BLaER1 (cell line): ENCODE data around the gene EHD1.
A peak's percentile ranks its signal among the peaks of the same experiment; 100 is the strongest.

Experiments used
- H3K27ac ChIP-seq: shearing (Covaris generic); formaldehyde crosslinking; 2 replicates; pipeline ENCODE4 v1.8.1; 2022
- H3K27me3 ChIP-seq: shearing (Covaris generic); formaldehyde crosslinking; 2 replicates; pipeline ENCODE4 v1.8.1; 2022
- H3K36me3 ChIP-seq: shearing (Covaris generic); formaldehyde crosslinking; 2 replicates; pipeline ENCODE4 v1.8.1; 2022
- H3K4me1 ChIP-seq: shearing (Covaris generic); formaldehyde crosslinking; 2 replicates; pipeline ENCODE4 v1.8.1; 2022
- H3K4me2 ChIP-seq: shearing (Covaris generic); formaldehyde crosslinking; 2 replicates; pipeline ENCODE4 v1.8.1; 2022
- H3K4me3 ChIP-seq: shearing (Covaris generic); formaldehyde crosslinking; 2 replicates; pipeline ENCODE4 v1.8.1; 2022
- H3K9ac ChIP-seq: shearing (Covaris generic); formaldehyde crosslinking; 2 replicates; pipeline ENCODE4 v1.8.1; 2022
- H3K9me3 ChIP-seq: shearing (Covaris generic); formaldehyde crosslinking; 2 replicates; pipeline ENCODE4 v1.8.1; 2022
- H4K20me1 ChIP-seq: shearing (Covaris generic); formaldehyde crosslinking; 2 replicates; pipeline ENCODE4 v1.8.1; 2022
- Cebpa-rat ChIP-seq: shearing (Covaris generic); IDR thresholded peaks from 2 replicates; pipeline ENCODE4 v1.8.1; 2022

The EHD1 gene

DNA sequence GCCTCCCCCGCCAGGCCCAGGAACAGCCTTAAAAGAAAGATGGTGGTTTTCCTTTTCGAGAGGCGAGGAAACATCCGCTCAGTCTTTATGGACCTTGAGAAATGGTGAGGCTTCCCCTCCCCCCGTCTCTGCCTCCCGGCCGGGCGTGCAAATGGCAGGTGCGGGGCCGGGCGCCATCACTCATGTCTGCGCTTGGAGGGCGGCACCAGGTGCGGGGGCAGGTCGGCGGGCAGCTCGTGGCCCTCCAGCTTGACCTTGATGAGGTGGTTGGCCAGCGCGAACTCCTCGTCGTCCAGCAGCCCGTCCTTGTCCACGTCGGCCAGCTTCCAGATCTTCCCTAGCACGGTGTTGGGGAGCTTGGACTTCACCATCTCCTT lies 24.3 kb downstream of the EHD1 start:
- H3K4me2 ChIP-seq = peak overlapping the region; percentile 97
- H3K4me3 ChIP-seq = peak overlapping the region; percentile 36; the same call in 1 of the 2 replicates

DNA sequence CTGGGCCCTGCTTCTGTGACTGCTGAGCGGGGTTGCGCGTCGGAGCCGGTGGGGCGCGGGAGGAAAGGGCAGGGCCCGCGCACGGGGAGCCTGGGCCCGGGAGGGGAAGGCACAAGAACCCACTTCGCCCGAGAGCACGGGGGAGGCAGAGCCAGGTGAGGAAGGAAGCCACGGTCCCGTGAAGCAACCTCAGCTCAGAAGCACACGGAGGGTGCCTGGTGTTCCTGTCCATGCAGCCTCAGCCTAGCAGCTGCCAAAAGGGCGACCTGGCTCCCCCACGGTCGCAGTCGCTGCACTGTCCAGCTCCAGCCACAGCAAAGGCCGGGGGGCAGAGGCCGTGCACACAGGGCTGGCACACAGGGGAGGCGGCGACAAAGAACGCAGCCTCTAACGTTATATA lies 24.7 kb downstream of the EHD1 start:
- no peaks in the 10 kb centered on the region for H3K9me3 ChIP-seq

More for the DNA sequence above, 24.3 kb downstream of the EHD1 start:
- H3K9me3 ChIP-seq = no peaks in the 10 kb centered on the region
- peaks cover 57% of the 10 kb centered on the region for H4K20me1 ChIP-seq
- H3K27me3 ChIP-seq = no peaks in the 10 kb centered on the region
- H3K4me1 ChIP-seq = peaks cover 100% of the 10 kb centered on the region
- H3K9ac ChIP-seq = peak overlapping the region; percentile 25; the same call in 1 of the 2 replicates
- no peak for TF ChIP-seq Cebpa-rat
- peaks cover 45% of the 10 kb centered on the region for H3K36me3 ChIP-seq
- peak overlapping the region; percentile 58 for H3K27ac ChIP-seq

GRCh38 chr11:64852804-64853509 lies 25.5 kb downstream of the EHD1 start:
- Histone ChIP-seq H3K9ac (peak overlapping the region; percentile 53; the same call in 1 of the 2 replicates), H4K20me1 (peaks cover 57% of the 10 kb centered on the region), H3K4me2 (peak overlapping the region; percentile 97), H3K4me1 (peaks cover 100% of the 10 kb centered on the region), H3K27me3 (no peaks in the 10 kb centered on the region), H3K36me3 (peaks cover 41% of the 10 kb centered on the region), H3K9me3 (no peaks in the 10 kb centered on the region), H3K27ac (peak overlapping the region; percentile 75), H3K4me3 (no peak overlapping the region; the same call in 1 of the 2 replicates)
- no peak for TF ChIP-seq Cebpa-rat

More for the DNA sequence above, 24.7 kb downstream of the EHD1 start:
- H3K4me3 ChIP-seq = peak overlapping the region; percentile 36
- H3K36me3 ChIP-seq = peaks cover 45% of the 10 kb centered on the region
- H3K4me2 ChIP-seq = peak overlapping the region; percentile 97
- peak overlapping the region; percentile 25; the same call in 1 of the 2 replicates for H3K9ac ChIP-seq
- H3K27ac ChIP-seq = peak overlapping the region; percentile 58
- no peak for TF ChIP-seq Cebpa-rat
- no peaks in the 10 kb centered on the region for H3K27me3 ChIP-seq
- H3K4me1 ChIP-seq = peaks cover 100% of the 10 kb centered on the region
- H4K20me1 ChIP-seq = peaks cover 57% of the 10 kb centered on the region

GRCh38 chr11:64851831-64852351 lies 26.5 kb downstream of the EHD1 start:
- Histone ChIP-seq H4K20me1 (peaks cover 57% of the 10 kb centered on the region), H3K27ac (peak overlapping the region; percentile 75), H3K9ac (peak overlapping the region; percentile 53), H3K36me3 (peaks cover 31% of the 10 kb centered on the region), H3K27me3 (no peaks in the 10 kb centered on the region), H3K4me3 (peak overlapping the region; percentile 17; the same call in 1 of the 2 replicates), H3K9me3 (no peaks in the 10 kb centered on the region), H3K4me2 (peak overlapping the region; percentile 97), H3K4me1 (peaks cover 100% of the 10 kb centered on the region)
- no peak for TF ChIP-seq Cebpa-rat

- Histone ChIP-seq H3K9ac (peak overlapping the region; percentile 53), H3K9me3 (no peaks in the 10 kb centered on the region), H3K4me1 (peaks cover 95% of the 10 kb centered on the region), H3K36me3 (peaks cover 30% of the 10 kb centered on the region), H4K20me1 (peaks cover 51% of the 10 kb centered on the region), H3K27ac (peak overlapping the region; percentile 75), H3K4me3 (0 out of 2 replicates have a peak overlapping the region, but pooled peaks have one; percentile 17), H3K27me3 (no peaks in the 10 kb centered on the region), H3K4me2 (peak overlapping the region; percentile 97)
- TF ChIP-seq Cebpa-rat = no peak
These were observed 27.3 kb downstream of the EHD1 start for GRCh38 chr11:64850979-64851567.

DNA sequence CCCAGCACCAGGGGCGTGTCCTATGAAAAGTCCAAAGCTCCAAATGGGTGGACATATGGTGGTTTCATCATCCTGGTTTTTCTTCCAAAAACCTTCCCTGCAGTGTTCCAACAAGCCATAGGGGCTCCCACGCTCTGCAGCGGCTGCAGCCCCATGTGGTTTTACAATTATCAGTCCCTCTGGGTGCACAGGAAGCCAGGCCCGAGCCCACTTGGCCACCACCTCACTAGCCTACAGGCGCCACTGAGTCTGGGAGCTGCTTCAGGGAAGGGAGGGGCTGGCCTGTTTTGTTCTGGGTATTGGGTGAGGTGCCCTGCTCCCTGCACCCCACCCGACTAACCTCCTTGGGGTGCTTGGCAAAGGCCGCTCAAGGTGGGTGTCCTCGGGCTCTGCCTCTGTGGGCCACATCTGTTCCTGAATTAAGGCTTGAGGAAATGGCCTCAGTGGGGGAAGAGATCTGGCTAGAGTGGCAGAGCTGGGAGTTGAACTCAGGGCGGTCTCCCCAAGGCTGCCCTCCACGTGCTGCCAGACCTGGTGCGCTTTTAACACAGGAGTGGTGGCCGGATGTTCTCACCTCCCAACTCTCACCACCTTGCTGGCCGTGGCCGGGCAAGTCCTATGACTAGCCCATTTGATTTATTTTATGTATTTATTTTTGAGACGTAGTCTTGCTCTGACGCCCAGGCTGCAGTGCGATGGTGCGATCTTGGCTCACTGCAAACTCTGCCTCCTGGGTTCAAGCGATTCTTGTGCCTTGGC lies 28.6 kb downstream of the EHD1 start:
- Histone ChIP-seq H3K4me1 (peaks cover 91% of the 10 kb centered on the region), H3K9me3 (no peaks in the 10 kb centered on the region), H3K27ac (peak overlapping the region; percentile 65), H3K4me2 (peak overlapping the region; percentile 97), H3K36me3 (peaks cover 22% of the 10 kb centered on the region), H3K9ac (peak overlapping the region; percentile 21; the same call in 1 of the 2 replicates), H3K4me3 (no peak overlapping the region), H3K27me3 (no peaks in the 10 kb centered on the region), H4K20me1 (peaks cover 39% of the 10 kb centered on the region)
- no peak for TF ChIP-seq Cebpa-rat

GRCh38 chr11:64848826-64849597 lies 29.4 kb downstream of the EHD1 start:
- Histone ChIP-seq H3K9me3 (no peaks in the 10 kb centered on the region), H3K9ac (peak overlapping the region; percentile 21), H4K20me1 (peaks cover 31% of the 10 kb centered on the region), H3K36me3 (peaks cover 15% of the 10 kb centered on the region), H3K4me1 (peaks cover 87% of the 10 kb centered on the region), H3K27me3 (peaks cover 4% of the 10 kb centered on the region), H3K4me2 (peak overlapping the region; percentile 97), H3K4me3 (no peak overlapping the region; the same call in 1 of the 2 replicates), H3K27ac (peak overlapping the region; percentile 65)
- no peak for TF ChIP-seq Cebpa-rat

DNA sequence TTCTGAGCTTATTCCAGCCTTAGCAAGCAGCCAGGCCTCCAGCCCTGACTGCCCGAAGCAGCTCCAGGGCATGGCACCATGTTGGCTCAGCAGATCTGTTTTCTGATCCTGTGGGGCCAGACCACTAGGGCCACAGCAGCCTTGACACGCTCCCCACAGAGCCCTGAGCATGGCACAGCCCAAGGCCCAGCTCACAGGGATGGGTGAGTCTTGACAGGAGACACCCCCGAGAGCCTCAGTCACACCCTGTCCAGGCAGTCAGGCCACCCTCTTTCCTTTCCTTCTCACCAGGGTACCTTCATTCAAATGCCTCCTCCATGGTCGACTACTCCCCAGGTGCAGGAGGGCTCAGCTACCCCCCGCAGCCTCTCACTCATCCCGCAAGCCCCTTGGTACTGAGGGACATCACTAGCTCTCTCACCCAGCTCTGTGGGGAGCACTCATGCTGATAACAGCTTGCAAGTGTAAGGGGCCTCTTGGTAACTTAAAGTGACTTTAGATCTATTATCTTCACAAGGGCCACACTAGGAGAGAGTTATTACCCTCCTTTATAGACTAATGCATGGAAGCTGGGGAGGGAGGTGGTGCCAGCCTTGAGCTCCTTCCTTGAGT lies 30.1 kb downstream of the EHD1 start:
- peaks cover 8% of the 10 kb centered on the region; the same call in 1 of the 2 replicates for H3K36me3 ChIP-seq
- peaks cover 87% of the 10 kb centered on the region for H3K4me1 ChIP-seq
- peaks cover 8% of the 10 kb centered on the region for H3K27me3 ChIP-seq
- H4K20me1 ChIP-seq = peaks cover 26% of the 10 kb centered on the region
- H3K9ac ChIP-seq = peak overlapping the region; percentile 30; the same call in 1 of the 2 replicates
- peak overlapping the region; percentile 97 for H3K4me2 ChIP-seq
- peak overlapping the region; percentile 65 for H3K27ac ChIP-seq
- TF ChIP-seq Cebpa-rat = no peak
- no peak overlapping the region for H3K4me3 ChIP-seq
- H3K9me3 ChIP-seq = no peaks in the 10 kb centered on the region
